GM21390 (cell line): ENCODE data around the gene PPL.

Experiments
- ATAC-seq: cut with Tn5 transposase; IDR thresholded peaks from one replicate; pipeline ENCODE4 v1.9.1; 2021; ENCODE audit not compliant: unreplicated experiment

The PPL gene

DNA sequence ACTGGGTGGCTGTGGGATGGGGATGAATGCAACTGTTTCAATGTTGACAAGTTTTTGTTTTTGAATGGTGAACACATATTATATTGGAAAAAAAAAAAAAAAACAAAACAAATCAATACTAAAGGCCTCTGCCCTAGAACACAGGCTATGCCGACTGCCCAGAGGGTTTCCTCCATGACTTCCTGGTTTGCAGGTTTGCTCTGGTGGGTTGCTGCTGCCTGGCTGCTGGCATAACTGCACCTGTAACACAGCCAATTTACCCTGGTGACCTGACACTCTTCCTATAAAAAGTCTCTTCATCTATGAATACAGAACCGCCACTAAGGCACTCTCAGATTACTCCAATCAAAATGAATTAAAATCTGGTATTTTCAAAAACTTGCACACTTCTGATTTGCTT is 100.2 kb downstream of the PPL start:
- no peak for ATAC-seq

DNA sequence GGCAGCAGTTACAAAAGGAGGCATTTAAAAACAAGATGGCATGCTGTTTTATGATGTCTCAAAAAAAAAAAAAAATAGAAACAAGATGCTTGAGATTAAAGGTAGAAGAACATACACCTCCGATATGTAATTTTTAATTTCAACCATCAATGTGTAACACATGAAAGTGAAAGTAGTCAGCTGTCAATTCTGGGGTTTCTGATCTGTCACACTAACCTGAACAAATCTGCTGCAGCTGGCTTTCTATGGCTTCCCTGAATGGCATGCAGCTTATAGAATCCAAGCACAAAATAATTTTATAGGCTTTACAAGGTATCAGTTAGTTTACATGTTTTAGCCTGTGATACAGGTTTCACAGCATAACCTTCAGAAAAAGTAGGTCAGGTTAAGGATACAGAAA is 103.4 kb downstream of the PPL start:
- no peak for ATAC-seq

DNA sequence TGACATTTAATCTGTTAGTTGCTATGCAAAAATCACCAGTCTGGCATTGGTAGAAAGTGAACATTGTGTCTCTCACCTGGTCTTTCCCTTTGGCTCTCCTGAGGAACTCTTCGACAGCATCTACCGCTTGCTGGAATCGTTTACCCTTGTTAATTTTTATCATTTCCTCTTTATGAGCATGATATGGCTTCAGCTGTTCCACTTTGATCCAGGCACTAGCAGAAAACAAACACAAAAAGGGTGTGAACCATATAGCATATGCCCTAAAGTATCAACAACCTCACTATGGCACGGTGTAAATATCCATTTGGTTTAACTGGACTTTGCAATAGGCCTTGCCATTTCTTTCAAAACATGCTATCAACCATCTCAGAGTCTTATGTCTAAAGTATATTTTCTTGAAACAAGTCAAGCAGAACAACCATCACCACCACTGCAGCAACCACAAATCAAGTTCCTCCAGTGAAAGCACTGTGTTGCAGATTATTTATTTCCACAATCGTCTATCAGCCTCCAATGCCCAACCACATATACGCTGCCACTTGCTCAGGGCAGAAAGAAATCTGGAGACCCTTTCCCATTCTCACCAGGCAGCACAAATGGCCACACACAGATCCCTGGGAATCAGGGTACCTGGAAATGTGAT is 104.1 kb downstream of the PPL start:
- ATAC-seq, result no peak
